HFF-Myc (cell line): ENCODE results near the gene RAVER2.

Source experiments
- DNase-seq: peaks from one replicate; pipeline ENCODE4 v3.0.0-alpha.2; 2011; ENCODE audit warnings: low read depth; ENCODE audit errors: extremely low read depth
- H3K4me3 ChIP-seq: replicated peaks from 2 replicates; pipeline ENCODE4 v1.5.1; 2011; ENCODE audit warnings: low read depth, mild to moderate bottlenecking, control low read depth, low read length
- CTCF ChIP-seq: IDR thresholded peaks from 2 replicates; pipeline ENCODE4 v1.5.1; 2012; ENCODE audit warnings: mild to moderate bottlenecking, low read depth, low read length, control low read depth; ENCODE audit errors: missing control alignments

Gene RAVER2

GRCh38 chr1:64838486-64838885 lies 93.6 kb downstream of the RAVER2 start:
- TF ChIP-seq CTCF: no peak
- H3K4me3 ChIP-seq: no peak overlapping the region
- no peak for DNase-seq

DNA sequence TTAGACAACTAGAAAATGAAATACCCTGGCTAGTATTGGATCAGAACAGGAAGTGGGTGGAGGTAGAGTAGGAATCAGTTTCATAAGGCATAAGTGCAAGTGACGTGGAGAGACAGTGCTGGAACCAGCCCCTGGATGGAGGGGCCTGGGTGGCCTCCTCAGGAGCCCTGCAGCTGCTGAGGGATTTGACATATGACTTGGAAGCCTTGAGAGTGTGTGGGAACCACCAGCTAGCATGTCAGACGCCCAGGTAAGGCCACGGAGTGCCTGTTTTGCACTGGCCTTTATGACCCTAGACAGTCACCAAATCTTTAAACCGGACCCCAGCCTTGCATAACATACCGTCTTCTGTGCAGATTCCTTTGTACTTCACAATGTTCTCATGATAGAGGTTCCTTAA lies 94.4 kb downstream of the RAVER2 start:
- DNase-seq: no peak

GRCh38 chr1:64839732-64840405 lies 95.0 kb downstream of the RAVER2 start:
- TF ChIP-seq CTCF: no peak
- H3K4me3 ChIP-seq: no peak overlapping the region
- no peak for DNase-seq

More for the DNA sequence above, 94.4 kb downstream of the RAVER2 start:
- no peak for TF ChIP-seq CTCF
- H3K4me3 ChIP-seq: no peak overlapping the region

DNA sequence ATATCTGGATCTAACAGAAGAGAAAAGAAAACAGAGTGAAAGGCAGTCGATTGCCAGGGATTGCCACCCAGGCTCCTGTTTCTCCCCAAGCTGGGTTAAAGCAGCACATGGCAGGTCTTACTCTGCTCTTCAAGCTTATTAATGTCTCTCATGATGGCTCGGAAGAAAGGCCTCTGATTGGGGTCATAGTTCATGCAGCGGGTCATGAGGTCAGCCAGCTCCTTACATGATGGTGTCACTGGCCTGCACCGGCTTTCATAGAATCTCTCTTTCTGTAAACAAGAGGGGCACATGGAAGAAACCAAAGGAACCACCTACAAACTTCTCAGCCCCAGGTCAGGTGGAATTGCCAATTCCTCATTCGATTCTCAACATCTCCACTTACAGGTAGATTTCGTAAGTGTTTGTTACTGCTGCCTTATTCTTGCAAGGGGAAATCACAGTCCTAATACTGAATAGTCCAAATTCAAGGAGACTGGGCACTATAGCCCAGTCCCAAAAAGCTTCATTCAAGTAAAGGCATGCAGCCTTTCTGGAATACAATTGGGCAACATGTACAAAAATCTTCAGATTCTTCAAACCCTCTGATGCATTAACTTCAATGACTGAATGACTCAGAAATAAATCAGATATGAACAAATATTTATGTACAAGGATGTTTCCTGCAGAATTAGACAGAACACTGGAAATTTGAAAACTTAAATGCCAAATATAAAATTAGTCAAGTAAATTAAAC lies 96.6 kb downstream of the RAVER2 start:
- no peak for DNase-seq
- no peak for TF ChIP-seq CTCF

GRCh38 chr1:64842224-64842623 lies 97.3 kb downstream of the RAVER2 start:
- TF ChIP-seq CTCF: no peak
- DNase-seq: no peak
- no peak overlapping the region for H3K4me3 ChIP-seq

More for the DNA sequence above, 96.6 kb downstream of the RAVER2 start:
- no peak overlapping the region for H3K4me3 ChIP-seq

- DNase-seq: no peak
- H3K4me3 ChIP-seq: no peak overlapping the region
- TF ChIP-seq CTCF: no peak
These were observed 98.8 kb downstream of the RAVER2 start for GRCh38 chr1:64843675-64844074.
